Hepatocyte (in vitro differentiated cells): Measurements from ENCODE around the gene IL23R.

ENCODE experiments used
- EZH2 ChIP-seq: fragments of 200-600 bp; sonication (generic); IDR thresholded peaks from 2 replicates; pipeline ENCODE4 v1.6.1; 2016; ENCODE audit warnings: antibody characterized with exemption, mild to moderate bottlenecking, borderline replicate concordance
- TF ChIP-seq, protein P1 (sequence below): fragments of 200-600 bp; sonication (generic); IDR thresholded peaks from 2 replicates; pipeline ENCODE4 v1.5.1; 2016; ENCODE audit warnings: antibody characterized with exemption, mild to moderate bottlenecking; ENCODE audit not compliant: poor library complexity

DNA sequence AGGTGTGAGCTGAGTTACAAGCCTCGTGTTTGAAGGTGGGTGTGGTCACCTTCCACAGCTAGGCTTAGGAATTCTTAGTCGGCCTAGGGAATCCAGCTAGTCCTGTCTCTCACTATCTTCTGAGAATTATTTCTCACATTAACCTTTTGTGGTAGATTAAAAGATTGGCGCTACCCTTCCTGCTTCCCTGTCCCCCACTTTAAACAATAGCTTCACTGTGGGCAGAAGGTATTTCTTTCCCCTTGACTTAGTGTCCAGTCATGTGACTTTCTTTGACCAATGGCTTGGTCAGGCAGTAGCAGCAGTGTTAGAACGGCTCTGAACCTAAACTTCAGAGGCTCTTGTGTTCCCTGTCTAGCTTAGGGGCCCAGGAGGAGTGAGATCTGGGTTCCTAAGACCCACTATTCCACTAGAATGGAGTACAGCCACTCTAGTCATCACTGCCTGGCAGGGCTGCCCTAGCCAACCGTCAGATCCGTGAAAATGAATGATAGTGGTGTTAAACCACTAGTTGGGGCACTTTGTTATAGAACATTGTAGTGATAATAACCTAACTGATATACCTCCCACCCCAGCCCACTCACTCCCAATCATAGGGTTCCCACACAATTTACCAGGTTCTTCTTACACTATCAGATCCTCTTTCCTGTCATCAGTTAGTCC, 17.6 kb upstream of the IL23R start:
- TF ChIP-seq, protein P1, sequence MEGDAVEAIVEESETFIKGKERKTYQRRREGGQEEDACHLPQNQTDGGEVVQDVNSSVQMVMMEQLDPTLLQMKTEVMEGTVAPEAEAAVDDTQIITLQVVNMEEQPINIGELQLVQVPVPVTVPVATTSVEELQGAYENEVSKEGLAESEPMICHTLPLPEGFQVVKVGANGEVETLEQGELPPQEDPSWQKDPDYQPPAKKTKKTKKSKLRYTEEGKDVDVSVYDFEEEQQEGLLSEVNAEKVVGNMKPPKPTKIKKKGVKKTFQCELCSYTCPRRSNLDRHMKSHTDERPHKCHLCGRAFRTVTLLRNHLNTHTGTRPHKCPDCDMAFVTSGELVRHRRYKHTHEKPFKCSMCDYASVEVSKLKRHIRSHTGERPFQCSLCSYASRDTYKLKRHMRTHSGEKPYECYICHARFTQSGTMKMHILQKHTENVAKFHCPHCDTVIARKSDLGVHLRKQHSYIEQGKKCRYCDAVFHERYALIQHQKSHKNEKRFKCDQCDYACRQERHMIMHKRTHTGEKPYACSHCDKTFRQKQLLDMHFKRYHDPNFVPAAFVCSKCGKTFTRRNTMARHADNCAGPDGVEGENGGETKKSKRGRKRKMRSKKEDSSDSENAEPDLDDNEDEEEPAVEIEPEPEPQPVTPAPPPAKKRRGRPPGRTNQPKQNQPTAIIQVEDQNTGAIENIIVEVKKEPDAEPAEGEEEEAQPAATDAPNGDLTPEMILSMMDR, result no peak
- no peak for TF ChIP-seq EZH2
